HG03439 (cell line): ENCODE results near the gene OR10H3.
"Not testable (repeated sequence)": the region's sequence is repeated elsewhere in the genome, so short reads cannot be mapped to it uniquely, and the experiment has no call there.

Source experiments
- ATAC-seq: cut with Tn5 transposase; IDR thresholded peaks from one replicate; pipeline ENCODE4 v1.9.1; 2021; ENCODE audit warnings: mild to moderate bottlenecking, moderate library complexity; ENCODE audit not compliant: unreplicated experiment

The OR10H3 gene

GRCh38 chr19:15776991-15777970, 39.5 kb downstream of the OR10H3 start:
- ATAC-seq: no peak

- no peak for ATAC-seq
Observed at GRCh38 chr19:15779756-15780476, 42.1 kb downstream of the OR10H3 start.

- no peak for ATAC-seq
Observed at GRCh38 chr19:15780610-15781418, 43.0 kb downstream of the OR10H3 start.

DNA sequence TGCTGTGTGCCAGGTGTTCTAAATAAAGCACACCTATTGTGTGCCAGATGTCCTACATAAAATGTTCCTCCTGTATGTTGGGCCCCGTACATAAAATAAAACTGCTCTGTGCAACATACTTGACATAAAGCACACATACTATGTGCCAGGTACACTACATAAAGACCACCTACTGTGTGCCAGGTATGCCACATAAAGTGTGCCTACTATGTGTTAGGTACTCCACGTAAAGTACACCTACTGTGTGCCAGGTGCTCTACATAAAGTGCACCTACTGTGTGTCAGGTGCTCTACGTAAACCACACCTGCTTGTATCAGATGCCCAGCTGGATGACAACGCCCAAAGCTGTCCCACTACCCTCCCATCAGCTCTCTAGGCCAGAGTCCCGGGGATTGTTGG, 43.9 kb downstream of the OR10H3 start:
- no peak for ATAC-seq

GRCh38 chr19:15782211-15782610, 44.4 kb downstream of the OR10H3 start:
- no peak for ATAC-seq

DNA sequence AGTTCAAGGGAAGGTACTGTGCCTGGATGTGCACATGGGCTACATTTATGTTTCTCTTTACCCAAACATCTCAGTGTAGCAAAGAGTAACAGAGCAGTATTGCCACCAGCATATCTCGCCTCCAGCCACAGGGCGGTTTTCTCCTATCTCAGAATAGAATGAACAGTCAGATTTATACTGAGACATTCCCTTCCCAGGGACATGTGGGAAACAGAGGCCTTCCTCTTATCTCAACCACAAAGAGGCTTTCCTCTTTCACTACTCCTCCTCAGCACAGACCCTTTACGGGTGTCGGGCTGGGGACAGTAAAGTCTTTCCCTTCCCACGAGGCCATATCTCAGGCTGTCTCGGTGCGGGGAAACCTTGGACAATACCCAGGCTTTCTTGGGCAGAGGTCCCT, 45.1 kb downstream of the OR10H3 start:
- not testable (repeated sequence) for ATAC-seq

DNA sequence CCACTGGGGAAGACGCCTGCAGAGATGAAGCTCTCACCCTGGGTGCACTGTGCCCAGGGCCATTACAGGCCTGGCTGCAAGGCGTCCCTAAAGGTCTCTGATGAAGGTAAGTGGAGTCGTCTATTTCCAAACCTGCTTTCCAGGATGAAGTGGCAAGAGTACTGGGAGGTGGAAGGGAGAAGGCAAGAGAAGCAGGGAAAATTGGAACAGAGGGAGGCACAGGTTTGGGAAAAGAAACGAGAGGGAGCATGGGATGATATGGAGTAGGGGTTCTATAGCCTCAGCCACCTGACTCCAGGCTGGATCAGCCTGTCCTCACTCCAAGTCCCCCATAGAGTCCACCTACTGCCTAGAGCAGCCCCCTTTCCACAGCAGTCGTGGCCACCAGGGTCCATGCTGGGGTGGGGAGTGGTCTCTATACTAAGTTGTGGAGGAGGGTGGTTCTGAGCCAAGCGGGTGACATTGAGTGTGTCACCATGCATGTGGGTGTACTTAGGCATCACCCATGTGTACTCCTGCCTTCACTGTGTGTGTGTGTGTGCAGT, 49.9 kb downstream of the OR10H3 start, which contains the start of gene OR10H5:
Gene OR10H5, plus strand, starts transcription at position 51 of the 545 bp plus-strand sequence. CDS start 6,388 bp downstream, outside the sequence.
- no peak for ATAC-seq

GRCh38 chr19:15788594-15789270, 50.9 kb downstream of the OR10H3 start:
- no peak for ATAC-seq

GRCh38 chr19:15790096-15790495, 52.3 kb downstream of the OR10H3 start:
- no peak for ATAC-seq
